HCT116 (cell line): ENCODE results near the gene SDK2. TPM values are rescaled to one million over a fixed set of nuclear protein-coding genes. Genes with fewer than 3 reads are reported as not detected.

Experiments used
- ATAC-seq: fragments of 200-7000 bp; cut with Tn5 transposase; 2 replicates; pipeline ENCODE4 v1.9.1; 2020; ENCODE audit warnings: mild to moderate bottlenecking, moderate library complexity
- BruUV-seq: library from RNA; stranded (reverse); fragments of 400-500 nt; replicated peaks from 2 replicates; lab custom pipeline; 2021; lab: Mats Ljungman, UMichigan
- CTCF ChIA-PET: fragments of 300-600 bp; sonication (Branson Sonifier 250); formaldehyde crosslinking; loops from one replicate; lab custom pipeline; 2021; ENCODE audit warnings: antibody characterized with exemption; lab: Charles Lee
- POLR2A ChIA-PET: fragments of 300-600, 350-600 bp; sonication (Branson Sonifier 250); formaldehyde crosslinking; loops from one replicate; lab custom pipeline; 2021; ENCODE audit warnings: antibody characterized with exemption; lab: Charles Lee
- RAD21 ChIA-PET, 2 experiments: fragments of 300-600 bp; sonication (Branson Sonifier 250); formaldehyde crosslinking; loops; one replicate each; lab custom pipeline; 2023; ENCODE audit warnings: low total read pairs in 2 of 2; ENCODE audit not compliant: uncharacterized antibody in 2 of 2, unreplicated experiment in 2 of 2, low non-redundant PET in 1 of 2; lab: Charles Lee
- DNase-seq: peaks from one replicate; pipeline ENCODE4 v3.0.0-alpha.2; 2010; ENCODE audit warnings: low read depth, low spot score
- H2AFZ ChIP-seq: fragments of 200-600 bp; shearing (Covaris generic), sonication (generic); 2 replicates; pipeline ENCODE4 v1.6.1; 2017; ENCODE audit warnings: low read depth, mixed run types, mixed read lengths, antibody characterized with exemption, low read length; ENCODE audit not compliant: poor library complexity, severe bottlenecking
- H3K27ac ChIP-seq: 2 replicates; pipeline ENCODE4 v1.5.1; 2012; ENCODE audit warnings: low read depth, low read length
- H3K27me3 ChIP-seq: fragments of 200-600 bp; sonication (generic); 2 replicates; pipeline ENCODE4 v1.6.1; 2016; ENCODE audit warnings: mixed run types, low read length, mixed read lengths; ENCODE audit not compliant: insufficient read depth
- H3K36me3 ChIP-seq, 2 experiments: fragments of 200-500 bp in 1 of 2; fragments of 200-600 bp in 1 of 2; sonication (Bioruptor generic) in 1 of 2; sonication (generic) in 1 of 2; 2 replicates each; pipeline versions ENCODE4 v1.5.1 to v1.6.1; 2014 to 2016; ENCODE audit warnings: low read length in 2 of 2, inconsistent platforms in 1 of 2, mixed read lengths in 1 of 2, mixed run types in 1 of 2; ENCODE audit not compliant: insufficient read depth in 2 of 2, control insufficient read depth in 1 of 2
- H3K4me1 ChIP-seq, 2 experiments: fragments of 200-600 bp in 1 of 2; sonication (generic) in 1 of 2; 2 replicates each; pipeline versions ENCODE4 v1.5.1 to v1.6.1; 2012 to 2017; ENCODE audit warnings: low read length in 2 of 2, inconsistent platforms in 1 of 2, mild to moderate bottlenecking in 1 of 2, mixed read lengths in 1 of 2, mixed run types in 1 of 2, moderate library complexity in 1 of 2; ENCODE audit not compliant: insufficient read depth in 2 of 2, control insufficient read depth in 1 of 2
- H3K4me2 ChIP-seq: fragments of 200-600 bp; sonication (generic); 2 replicates; pipeline ENCODE4 v1.6.1; 2017; ENCODE audit warnings: mixed run types, low read length, mixed read lengths
- H3K4me3 ChIP-seq, 2 experiments: fragments of 200-600 bp in 1 of 2; sonication (generic) in 1 of 2; replicated peaks in 1 of 2; 2 replicates each; pipeline ENCODE4 v1.5.1; 2011 to 2016; ENCODE audit warnings: low read length in 2 of 2, control low read depth in 1 of 2, low read depth in 1 of 2, mild to moderate bottlenecking in 1 of 2, mixed read lengths in 1 of 2, mixed run types in 1 of 2
- H3K79me2 ChIP-seq: fragments of 200-600 bp; sonication (generic); 2 replicates; pipeline ENCODE4 v1.6.1; 2017; ENCODE audit warnings: mild to moderate bottlenecking, mixed run types, low read length, moderate library complexity, mixed read lengths; ENCODE audit not compliant: insufficient read depth
- H3K9ac ChIP-seq: fragments of 200-600 bp; sonication (generic); 2 replicates; pipeline ENCODE4 v1.6.1; 2016; ENCODE audit warnings: low read length, mixed read lengths
- H3K9me2 ChIP-seq: fragments of 200-600 bp; sonication (generic), shearing (Covaris generic); 2 replicates; pipeline ENCODE4 v1.6.1; 2017; ENCODE audit warnings: mixed run types, mild to moderate bottlenecking, moderate library complexity; ENCODE audit not compliant: insufficient read depth
- H3K9me3 ChIP-seq, 2 experiments: fragments of 200-500 bp in 1 of 2; fragments of 200-600 bp in 1 of 2; sonication (Bioruptor generic) in 1 of 2; sonication (generic) in 1 of 2; 2 replicates each; pipeline ENCODE4 v1.6.1; 2014 to 2017; ENCODE audit warnings: low read length in 2 of 2, mixed read lengths in 2 of 2, inconsistent platforms in 1 of 2, low read depth in 1 of 2, mild to moderate bottlenecking in 1 of 2, mixed run types in 1 of 2, moderate library complexity in 1 of 2; ENCODE audit not compliant: control insufficient read depth in 1 of 2, insufficient read depth in 1 of 2
- H4K20me1 ChIP-seq: fragments of 200-600 bp; sonication (generic), shearing (Covaris generic); 2 replicates; pipeline ENCODE4 v1.6.1; 2017; ENCODE audit warnings: mixed run types, mild to moderate bottlenecking, moderate library complexity; ENCODE audit not compliant: insufficient read depth
- ELF1 ChIP-seq: IDR thresholded peaks from 2 replicates; pipeline ENCODE4 v1.6.1; 2012; ENCODE audit warnings: low read depth, borderline replicate concordance
- EZH2 ChIP-seq: fragments of 200-600 bp; sonication (generic); IDR thresholded peaks from 2 replicates; pipeline ENCODE4 v1.6.1; 2017; ENCODE audit warnings: antibody characterized with exemption, mixed run types
- EZH2phosphoT487 ChIP-seq: fragments of 200-600 bp; IDR thresholded peaks from 2 replicates; pipeline ENCODE4 v1.6.1; 2018; ENCODE audit warnings: antibody characterized with exemption, borderline replicate concordance
- FOSL1 ChIP-seq: IDR thresholded peaks from 2 replicates; pipeline ENCODE4 v1.6.1; 2012; ENCODE audit warnings: low read depth
- JUND ChIP-seq: IDR thresholded peaks from 2 replicates; pipeline ENCODE4 v1.6.1; 2012
- RAD21 ChIP-seq: IDR thresholded peaks from 2 replicates; pipeline ENCODE4 v1.6.1; 2012; ENCODE audit warnings: low read depth, mild to moderate bottlenecking
- REST ChIP-seq: IDR thresholded peaks from 2 replicates; pipeline ENCODE4 v1.6.1; 2012; ENCODE audit warnings: low read depth
- SIN3A ChIP-seq: IDR thresholded peaks from 2 replicates; pipeline ENCODE4 v1.6.1; 2012; ENCODE audit warnings: low read depth
- SP1 ChIP-seq: IDR thresholded peaks from 2 replicates; pipeline ENCODE4 v1.6.1; 2012; ENCODE audit warnings: low read depth
- YY1 ChIP-seq: IDR thresholded peaks from 2 replicates; pipeline ENCODE4 v1.6.1; 2011; ENCODE audit warnings: low read length, low read depth, moderate library complexity, mild to moderate bottlenecking; ENCODE audit not compliant: insufficient replicate concordance; ENCODE audit errors: extremely low read depth
- ZFX ChIP-seq: fragments of 450-650 bp; IDR thresholded peaks from 2 replicates; pipeline ENCODE4 v1.6.1; 2017
- intact Hi-C: fragments of 100-400 bp; cut with micrococcal nuclease; formaldehyde crosslinking; loops from 2 replicates; pipeline ENCODE4 v1.10.0; 2022
- total RNA-seq: library from RNA; stranded (reverse); gene quantifications from one replicate; pipeline ENCODE4 v1.2.1, GENCODE V29; 2021; ENCODE audit not compliant: unreplicated experiment
- TF ChIP-seq, protein P1 (sequence below): IDR thresholded peaks from 2 replicates; pipeline ENCODE4 v1.6.1; 2011; ENCODE audit warnings: mild to moderate bottlenecking, low read length, moderate library complexity; ENCODE audit not compliant: insufficient replicate concordance; ENCODE audit errors: extremely low read depth
- TF ChIP-seq, protein P2 (sequence below): IDR thresholded peaks from 2 replicates; pipeline ENCODE4 v1.6.1; 2012

SDK2 gene
- total RNA-seq, 1 experiment from 2014 or later: 0.10 TPM

DNA sequence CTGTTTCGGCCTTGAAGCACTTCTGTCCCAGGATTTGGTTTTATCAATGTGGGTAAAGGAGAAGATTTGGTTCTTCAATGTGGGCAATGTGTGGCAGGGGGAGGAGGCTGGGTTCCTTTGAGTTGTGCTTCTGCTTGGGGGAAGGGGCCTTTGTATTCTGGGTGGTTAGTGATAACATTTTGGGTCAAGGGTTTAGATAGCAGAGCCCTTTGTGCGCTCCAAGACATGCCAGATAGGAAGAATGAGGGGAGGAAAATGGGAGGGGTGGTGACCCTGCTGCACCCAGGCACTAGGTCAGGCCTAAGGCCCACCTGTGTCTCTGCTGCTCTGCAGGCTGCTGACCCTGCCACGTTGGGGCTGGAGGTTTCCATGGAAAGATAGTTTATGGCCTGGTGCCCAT lies 292.5 kb downstream of the SDK2 start:
- ChIA-PET CTCF (no interaction called here), POLR2A (no interaction called here)
- no peak for ATAC-seq

More for the DNA sequence above, 292.5 kb downstream of the SDK2 start:
- Histone ChIP-seq H3K9me3 (no peaks in the 10 kb centered on the region), H3K9me2 (no peaks in the 10 kb centered on the region), H3K4me3 (no peak overlapping the region), H3K4me1 (0 out of 4 replicates have a peak, but pooled peaks cover 0 to 6% of the 10 kb centered on the region in 2 experiments), H3K4me2 (no peak overlapping the region), H4K20me1 (no peaks in the 10 kb centered on the region), H3K79me2 (no peaks in the 10 kb centered on the region), H3K9ac (no peak overlapping the region), H3K27me3 (no peaks in the 10 kb centered on the region), H2AFZ (no peak overlapping the region)
- no TSS peak for BruUV-seq
- RAD21 ChIA-PET: no interaction called here
- intact Hi-C loops: no loop called here
- TF ChIP-seq RAD21: no peak
- no peak for TF ChIP-seq SIN3A
- no peak for TF ChIP-seq SP1
- TF ChIP-seq, protein P1, sequence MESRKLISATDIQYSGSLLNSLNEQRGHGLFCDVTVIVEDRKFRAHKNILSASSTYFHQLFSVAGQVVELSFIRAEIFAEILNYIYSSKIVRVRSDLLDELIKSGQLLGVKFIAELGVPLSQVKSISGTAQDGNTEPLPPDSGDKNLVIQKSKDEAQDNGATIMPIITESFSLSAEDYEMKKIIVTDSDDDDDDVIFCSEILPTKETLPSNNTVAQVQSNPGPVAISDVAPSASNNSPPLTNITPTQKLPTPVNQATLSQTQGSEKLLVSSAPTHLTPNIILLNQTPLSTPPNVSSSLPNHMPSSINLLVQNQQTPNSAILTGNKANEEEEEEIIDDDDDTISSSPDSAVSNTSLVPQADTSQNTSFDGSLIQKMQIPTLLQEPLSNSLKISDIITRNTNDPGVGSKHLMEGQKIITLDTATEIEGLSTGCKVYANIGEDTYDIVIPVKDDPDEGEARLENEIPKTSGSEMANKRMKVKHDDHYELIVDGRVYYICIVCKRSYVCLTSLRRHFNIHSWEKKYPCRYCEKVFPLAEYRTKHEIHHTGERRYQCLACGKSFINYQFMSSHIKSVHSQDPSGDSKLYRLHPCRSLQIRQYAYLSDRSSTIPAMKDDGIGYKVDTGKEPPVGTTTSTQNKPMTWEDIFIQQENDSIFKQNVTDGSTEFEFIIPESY: no peak
- no peak for TF ChIP-seq EZH2phosphoT487
- TF ChIP-seq, protein P2, sequence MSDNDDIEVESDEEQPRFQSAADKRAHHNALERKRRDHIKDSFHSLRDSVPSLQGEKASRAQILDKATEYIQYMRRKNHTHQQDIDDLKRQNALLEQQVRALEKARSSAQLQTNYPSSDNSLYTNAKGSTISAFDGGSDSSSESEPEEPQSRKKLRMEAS: no peak
- no peak for TF ChIP-seq YY1
- TF ChIP-seq ELF1: no peak
- no peak for TF ChIP-seq JUND
- TF ChIP-seq EZH2: no peak
- TF ChIP-seq ZFX: no peak
- no peak for TF ChIP-seq REST
- no peak for TF ChIP-seq FOSL1
- TF ChIP-seq, all 23 proteins: peak for 0
- H3K36me3 ChIP-seq: no peaks in the 10 kb centered on the region
- no peak for DNase-seq
- no peak overlapping the region for H3K27ac ChIP-seq
